GM18526 (cell line): ENCODE data around the gene SLC30A2.

Experiments
- POLR2A ChIP-seq: IDR thresholded peaks from 3 replicates; pipeline ENCODE4 v1.6.1; 2011; ENCODE audit not compliant: insufficient read length; ENCODE audit errors: extremely low read depth

SLC30A2 gene

DNA sequence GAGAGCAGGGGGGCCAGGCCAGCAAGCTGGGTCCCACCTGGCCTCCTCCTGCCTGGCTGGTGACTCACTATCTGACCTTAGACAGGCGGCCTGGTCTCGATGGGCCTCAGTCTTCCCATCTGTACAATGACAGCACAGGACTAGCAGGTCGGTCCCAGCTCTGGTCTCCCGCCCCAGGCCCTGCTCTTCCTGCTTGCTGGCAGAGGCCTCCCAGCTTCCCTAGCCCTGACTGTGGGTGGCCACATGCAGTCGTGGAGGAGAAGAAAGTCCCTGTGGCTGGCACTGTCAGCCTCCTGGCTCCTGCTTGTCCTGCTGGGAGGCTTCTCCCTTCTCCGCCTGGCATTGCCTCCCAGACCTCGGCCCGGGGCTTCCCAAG, 23.5 kb downstream of the SLC30A2 start:
- no peak for TF ChIP-seq POLR2A

DNA sequence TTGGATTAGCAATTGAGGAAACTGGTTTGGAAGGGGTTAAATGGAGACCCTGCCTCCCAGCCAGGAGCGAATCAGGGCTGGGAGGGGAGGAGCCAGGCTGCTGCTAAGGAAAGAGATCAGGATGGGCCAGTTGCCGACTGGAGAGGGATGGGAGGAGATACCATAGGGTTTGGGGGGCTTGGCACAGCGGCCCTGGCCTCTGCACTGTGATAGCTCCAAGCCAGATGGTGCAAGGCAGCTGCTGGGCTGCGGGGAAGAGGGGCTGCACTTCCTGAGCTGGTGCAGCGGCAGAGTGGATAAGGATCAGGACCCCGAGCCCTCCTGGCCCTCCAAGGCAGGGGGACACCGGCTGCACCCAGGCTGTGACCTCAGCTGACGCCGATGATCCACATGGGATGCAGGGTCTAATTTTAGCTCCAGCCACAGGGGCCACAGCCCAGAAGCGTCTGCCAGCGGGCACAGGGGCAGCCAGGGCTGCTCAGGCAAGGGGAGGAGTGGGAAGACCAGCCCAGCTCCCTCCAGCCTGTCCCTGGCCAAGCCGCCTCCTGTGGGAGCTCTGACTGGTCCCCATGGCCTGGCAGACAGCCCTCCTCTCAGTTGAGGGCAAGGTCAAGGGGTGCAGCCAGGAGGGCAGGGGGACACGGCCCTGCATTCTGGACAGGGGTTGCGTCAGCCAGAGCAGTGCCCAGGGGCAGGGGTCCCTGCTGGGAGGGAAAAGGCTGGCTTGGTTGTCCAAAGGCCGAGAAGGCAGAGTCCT, 24.1 kb downstream of the SLC30A2 start, which contains the start of gene EXTL1:
Gene EXTL1 (plus strand): TSS at position 129 of the 757 bp plus-strand sequence. CDS start 872 bp downstream, outside the sequence.
- TF ChIP-seq POLR2A, result no peak

DNA sequence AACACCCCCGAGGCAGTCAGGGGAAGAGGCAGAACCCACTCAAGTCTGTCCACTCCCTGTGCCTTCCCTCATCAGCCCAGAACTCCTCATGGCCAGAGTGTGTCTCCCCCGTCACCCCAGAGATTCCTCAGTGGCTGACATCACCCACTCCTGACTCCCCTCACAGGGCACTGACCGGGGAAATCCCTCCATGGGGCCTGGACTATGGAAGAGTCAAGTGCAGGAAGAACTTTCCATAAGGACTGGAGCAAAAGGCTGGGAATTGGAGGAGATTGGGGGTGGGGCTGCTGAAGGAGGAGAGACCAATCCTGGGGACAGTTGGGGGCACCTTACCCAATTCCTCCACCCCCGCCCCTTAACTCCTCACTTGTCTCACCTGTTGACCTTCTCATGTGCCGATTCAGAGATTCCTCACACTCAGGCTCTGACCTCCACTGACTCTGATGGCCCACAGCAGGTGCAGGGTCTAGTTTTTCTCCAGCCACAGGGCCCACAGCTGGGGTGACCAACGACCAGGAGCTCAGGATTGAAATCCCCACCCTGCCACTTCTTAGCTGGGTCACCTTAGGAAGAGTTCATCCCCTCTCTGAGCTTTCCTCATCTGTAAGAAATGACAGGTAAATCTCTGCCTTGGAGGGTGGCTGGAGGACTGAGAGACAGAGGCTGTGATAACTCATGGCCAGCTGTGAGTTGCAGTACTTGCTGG, 24.8 kb downstream of the SLC30A2 start:
- no peak for TF ChIP-seq POLR2A

DNA sequence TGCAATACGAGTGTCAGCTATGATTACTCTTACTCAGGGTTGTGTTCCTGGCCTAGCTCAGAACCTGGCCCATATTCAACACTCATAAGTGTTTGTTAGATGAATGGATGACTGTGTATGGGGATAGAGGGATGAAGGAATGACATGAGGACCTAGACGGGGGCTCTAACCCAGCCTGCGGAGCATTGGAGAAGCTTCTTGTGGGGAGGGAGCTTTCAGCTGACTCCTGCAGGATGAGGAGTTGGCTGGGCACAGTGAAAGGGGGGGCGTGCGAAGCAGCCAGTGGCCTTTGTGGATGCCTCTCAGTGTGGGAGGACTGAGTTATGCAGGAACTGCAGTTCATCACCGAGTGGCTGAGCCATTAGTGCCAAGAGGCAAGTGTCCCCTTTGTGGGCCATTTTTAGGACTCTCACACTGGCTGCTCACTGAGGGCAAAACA, 25.6 kb downstream of the SLC30A2 start:
- no peak for TF ChIP-seq POLR2A

DNA sequence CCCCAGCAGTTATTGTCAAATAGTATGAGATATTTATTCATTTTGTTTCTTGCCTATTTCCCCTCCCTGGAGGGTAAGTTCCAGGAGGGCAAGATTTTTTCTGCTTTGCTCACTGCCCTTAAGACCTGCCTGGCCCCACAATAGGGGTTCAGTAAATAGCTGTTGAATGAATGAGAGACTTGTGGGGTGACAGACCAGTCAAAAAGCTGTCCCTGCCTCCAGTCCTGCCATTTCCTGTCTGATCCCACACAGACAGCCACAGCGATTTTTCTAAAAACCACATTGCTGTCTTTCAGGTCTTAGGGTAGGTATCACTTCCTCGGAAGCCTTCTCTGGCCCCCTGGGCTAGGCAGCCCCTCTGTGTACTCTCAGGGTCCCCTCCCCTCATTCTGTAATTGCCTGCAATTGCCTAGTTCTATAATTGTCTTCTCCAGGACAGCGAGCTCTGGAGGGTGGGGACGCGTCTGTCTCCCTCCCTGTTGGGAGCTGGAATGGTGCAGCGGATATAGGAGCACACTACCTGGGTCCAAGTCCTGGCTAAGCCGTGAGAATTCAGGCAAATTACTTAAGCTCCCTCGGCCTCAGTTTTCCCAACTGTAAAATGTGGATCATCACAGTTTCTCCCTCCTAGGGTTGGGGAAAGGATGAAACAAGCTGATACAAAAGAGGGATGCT, 26.1 kb downstream of the SLC30A2 start:
- TF ChIP-seq POLR2A, result no peak

DNA sequence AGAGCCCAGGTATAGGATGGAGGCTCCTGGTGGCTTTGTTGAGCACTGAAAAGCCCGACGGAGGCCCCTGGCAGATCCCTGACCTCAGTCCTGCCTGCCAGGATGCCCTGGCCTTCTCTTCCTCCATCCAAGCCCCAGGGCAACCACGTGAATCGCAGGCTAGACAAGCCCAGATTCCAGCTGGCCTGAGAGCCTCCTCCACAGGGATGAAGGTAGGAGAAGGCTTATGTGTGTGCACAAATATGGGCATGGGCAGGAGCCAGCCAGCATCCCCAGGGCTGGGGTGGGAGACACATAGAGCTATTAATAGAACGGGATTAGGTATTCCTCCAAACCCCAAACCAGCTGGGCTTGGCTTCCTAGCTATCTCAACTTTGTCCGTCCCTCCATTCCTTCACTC, 28.3 kb downstream of the SLC30A2 start:
- no peak for TF ChIP-seq POLR2A

DNA sequence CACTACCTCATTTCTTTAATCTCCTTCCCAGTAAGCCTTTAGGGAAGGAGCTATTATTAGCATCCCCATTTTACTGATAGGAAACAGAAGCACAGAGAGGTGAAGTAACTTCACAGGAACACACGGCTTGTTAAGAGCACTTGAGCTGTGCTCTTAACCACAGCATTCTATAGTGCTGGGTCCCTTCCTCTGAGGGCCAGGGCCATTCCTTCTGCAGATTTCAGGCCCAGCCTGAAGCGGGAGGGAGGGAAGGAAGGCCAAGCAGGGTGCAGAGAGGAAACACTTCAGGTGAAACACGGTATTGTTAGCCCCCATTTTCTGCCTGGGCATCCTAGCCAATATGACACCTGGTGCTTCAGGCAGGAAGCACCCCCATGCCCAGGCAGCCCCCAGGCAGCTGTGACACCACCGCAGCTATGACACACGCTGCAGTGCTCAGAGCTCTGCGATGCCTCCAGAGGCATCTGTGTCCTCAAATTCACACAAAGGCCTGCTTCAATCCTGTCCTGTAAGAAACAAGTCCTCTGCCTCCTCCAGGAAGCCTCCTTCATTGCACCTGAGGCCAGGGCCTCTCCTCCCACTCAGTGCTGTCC, 28.9 kb downstream of the SLC30A2 start:
- TF ChIP-seq POLR2A, result no peak

DNA sequence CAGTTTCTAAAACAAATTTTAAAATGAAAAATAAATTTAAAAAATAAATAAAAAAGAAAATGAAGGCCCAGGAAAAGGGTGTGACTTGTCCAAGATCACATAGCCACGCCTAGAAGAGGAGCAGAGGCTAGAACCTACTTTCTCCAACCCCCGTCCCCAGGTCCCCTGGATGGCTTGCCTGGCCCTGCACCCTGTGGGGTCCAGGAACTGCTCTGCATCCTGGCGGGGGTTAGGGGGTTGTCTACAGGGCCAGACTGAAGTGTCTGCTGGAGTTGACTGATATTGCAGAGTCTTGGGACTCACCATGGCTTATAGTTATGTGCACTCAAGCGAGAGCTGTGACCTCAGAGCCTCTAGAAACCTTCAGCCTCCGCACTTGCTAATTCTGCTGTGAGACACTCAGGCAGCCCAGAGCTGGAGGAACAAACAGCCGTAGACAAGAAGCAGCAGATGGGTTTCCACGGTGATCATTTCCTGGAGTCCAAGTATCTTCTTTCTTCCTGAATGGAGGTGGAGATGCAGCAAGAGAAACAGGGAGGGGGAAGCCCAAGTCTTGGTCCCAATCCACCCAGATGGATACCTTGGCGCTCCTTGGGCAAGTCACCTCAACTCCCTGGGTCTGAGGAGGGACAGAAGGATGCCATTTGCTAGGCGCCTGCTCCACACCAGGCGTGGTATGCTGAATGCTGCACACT, 29.5 kb downstream of the SLC30A2 start:
- TF ChIP-seq POLR2A, result no peak

DNA sequence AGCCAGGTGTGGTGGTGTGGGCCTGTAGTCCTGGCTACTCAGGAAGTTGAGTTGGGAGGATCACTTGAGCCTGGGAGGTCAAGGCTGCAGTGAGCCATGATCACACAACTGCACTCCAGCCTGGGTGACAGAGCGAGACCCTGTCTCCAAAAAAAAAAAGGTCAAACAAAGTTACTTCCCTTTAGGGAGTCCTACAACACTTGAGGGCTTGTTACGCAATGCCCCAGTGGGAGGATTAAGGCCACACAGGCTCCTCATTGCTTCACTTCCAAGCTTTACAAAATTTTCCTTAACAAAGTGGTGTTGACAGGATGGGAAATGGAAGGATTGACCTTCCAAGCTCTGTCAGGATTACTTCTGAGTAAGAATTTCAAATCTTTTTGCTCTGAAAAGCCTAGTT, 30.6 kb downstream of the SLC30A2 start:
- TF ChIP-seq POLR2A, result no peak

DNA sequence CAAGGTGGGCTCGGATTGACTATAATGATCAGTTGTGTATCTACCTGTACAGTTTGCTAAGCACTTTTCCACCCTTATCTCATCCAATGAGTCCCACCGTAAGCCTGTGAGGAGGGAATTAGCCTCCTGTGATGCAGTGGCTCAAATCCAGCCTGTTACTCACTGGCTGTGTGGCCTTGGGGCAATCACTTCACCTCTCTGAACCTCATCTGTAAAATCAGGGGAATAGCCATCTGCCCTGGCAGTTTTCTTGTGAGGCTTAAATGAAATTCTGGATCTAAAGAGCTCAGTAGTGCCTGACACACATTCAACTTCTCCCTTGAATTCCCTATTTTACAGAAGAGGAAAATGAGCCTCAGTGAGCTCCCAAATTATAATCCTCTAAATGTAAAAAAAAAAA, 31.7 kb downstream of the SLC30A2 start:
- no peak for TF ChIP-seq POLR2A

DNA sequence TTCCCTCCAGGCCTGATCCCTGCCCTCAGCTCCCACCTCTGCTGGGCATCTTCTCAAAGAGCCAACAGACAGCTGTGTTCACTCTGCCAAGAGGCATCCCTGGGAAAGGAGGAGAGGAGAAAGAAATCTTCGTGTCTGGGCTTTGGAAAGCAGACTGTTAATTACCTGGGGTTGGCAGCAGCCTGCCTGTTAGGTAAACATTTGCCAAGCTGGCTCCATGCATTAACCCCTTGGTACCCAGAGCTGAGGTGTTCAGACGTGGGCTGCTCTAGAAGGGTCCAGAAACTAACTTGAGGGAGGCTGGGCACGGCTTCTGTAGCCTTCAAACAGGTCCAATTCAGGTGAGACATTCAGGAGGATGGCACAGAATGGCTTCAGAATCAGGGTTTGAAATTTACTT, 33.1 kb downstream of the SLC30A2 start:
- TF ChIP-seq POLR2A, result no peak

DNA sequence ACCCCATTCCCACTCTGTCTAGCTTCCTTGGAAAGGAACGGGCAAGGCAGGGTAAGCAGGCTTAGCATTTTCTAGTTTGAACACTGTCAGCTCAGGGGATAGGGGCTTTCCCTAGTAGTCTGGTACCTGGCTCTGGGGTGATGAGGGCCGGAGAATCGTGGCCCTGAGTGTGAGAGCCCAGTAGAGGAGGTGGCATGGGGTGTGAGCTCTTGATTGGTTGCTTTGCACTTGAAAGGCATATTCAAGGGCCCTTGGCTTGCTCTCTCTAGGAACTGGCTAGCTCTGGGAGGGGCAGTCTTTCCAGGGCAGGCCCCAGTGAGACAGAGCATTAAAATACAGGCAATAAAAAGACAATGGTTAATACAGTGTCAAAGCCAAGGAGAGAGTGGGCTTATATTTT, 35.1 kb downstream of the SLC30A2 start:
- TF ChIP-seq POLR2A, result no peak

DNA sequence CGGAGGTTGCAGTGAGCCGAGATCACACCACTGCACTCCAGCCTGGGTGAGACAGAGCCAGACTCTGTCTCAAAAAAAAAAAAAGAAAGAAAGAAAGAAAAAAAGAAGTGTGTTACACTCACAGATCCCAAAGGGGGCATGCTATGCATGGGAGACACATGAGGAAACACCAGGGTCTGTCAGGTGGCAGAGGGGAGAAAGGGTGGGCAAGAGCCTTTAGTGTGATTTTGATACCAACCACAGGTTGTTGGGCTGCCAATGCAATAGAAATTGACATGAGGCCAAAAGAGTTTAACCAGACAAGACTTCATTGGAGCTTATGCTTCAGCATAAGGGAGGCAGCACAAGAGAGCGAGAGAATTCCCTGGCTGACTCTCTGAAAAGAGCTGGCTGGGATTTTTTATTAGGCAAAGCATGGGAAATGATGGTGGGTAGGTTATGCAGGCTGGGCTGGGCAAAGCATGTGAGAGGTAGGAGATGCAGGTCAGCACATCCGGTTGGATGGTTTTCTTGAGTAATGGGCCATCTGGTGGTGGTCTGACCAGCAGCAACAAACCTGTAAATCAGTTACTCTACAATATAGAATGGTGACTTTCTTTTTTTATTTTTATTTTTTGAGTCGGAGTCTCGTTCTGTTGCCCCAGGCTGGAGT, 36.0 kb downstream of the SLC30A2 start:
- no peak for TF ChIP-seq POLR2A

DNA sequence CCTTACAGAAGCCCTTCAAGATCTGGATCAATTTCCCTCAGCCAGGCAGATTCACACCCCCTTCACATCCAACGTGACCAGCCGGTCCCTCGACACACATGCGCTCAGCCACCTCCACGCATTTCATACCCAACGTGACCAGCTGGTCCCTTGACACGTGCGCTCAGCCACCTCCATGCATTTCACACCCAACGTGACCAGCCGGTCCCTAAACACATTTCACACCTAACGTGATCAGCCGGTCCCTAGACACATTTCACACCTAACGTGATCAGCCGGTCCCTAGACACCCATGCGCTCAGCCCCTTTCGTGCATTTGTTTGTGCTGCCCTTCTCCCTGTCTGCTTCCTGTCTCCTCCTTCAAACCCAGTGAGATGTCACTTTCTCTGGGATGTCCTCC, 39.2 kb downstream of the SLC30A2 start:
- TF ChIP-seq POLR2A, result no peak

DNA sequence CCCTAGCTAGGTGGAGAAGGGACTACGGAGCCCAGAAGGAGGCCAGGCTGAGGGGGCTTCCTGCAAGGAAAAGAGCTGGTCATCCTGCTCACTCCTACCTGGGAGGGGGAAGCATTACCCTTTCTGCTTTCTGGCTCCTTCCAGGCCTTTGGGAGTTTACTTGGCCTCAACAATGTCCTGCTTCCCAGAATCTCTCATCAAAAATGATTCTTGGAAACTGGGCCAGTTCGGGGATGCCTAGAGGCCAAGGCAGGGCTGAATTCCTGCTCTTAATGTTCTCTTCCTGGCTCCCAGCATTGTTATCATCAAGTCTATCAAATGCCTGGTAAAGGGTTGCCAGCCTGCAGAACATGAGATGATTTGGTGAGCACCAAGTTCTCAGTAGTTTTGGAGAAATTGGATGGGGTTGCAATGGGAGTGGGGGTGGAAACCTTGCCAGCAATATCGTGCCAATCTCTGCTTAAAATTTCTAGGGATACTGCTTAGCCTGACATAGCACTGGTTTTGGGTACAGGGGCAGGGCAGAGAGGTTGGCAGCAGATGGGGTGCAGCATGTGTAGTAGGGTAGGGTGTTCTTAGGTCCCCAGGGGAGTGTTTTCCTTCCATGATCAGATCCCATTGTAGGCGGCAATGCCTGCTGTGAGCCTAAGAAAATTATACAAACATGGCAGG, 40.3 kb downstream of the SLC30A2 start:
- TF ChIP-seq POLR2A, result no peak

DNA sequence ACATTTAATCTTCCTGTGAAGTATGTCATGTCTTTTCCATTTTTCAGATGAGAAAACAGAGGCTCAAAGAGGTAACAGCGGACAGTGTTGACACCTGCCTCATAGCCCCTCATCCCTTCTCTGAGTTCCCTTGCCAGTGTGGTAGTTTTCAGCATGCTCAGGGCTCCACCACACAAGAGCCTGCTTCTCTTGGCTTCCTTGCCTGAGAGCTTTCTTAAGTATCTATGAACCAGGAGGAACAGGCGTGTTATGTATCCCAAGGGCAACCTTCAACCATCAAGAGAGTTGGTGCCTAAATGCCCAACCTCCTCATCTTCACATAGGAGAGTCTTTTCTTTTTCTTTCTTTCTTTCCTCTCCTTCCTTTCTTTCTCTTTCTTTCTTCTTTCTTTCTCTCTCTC, 42.2 kb downstream of the SLC30A2 start:
- TF ChIP-seq POLR2A, result no peak
